GM12878 (cell line): ENCODE measurements around the gene SLC37A2. TPM values are rescaled to one million over a fixed set of nuclear protein-coding genes. Genes with fewer than 3 reads are reported as not detected.

Experiments
- ATAC-seq: fragments of 200-7000 bp; cut with Tn5 transposase; 3 replicates; pipeline ENCODE4 v1.9.1; 2020; ENCODE audit warnings: mild to moderate bottlenecking, moderate library complexity
- BruUV-seq: library from RNA; stranded (reverse); fragments of 400-500 nt; replicated peaks from 2 replicates; lab custom pipeline; 2021; lab: Mats Ljungman, UMichigan
- CTCF ChIA-PET: fragments of 300-600 bp; sonication (Branson Sonifier 250); formaldehyde crosslinking; extraction: SDS; loops from one replicate; lab custom pipeline; 2021; ENCODE audit warnings: inconsistent platforms; lab: Yijun Ruan, JAX
- POLR2A ChIA-PET: fragments of 350-600 bp; formaldehyde crosslinking; extraction: SDS; loops from one replicate; lab custom pipeline; 2021; ENCODE audit warnings: inconsistent platforms; lab: Charles Lee
- RAD21 ChIA-PET: fragments of 300-600 bp; sonication (Branson Sonifier 250); formaldehyde crosslinking; loops from one replicate; lab custom pipeline; 2023; ENCODE audit warnings: antibody characterized with exemption; ENCODE audit not compliant: unreplicated experiment; lab: Charles Lee
- SMC1A ChIA-PET: fragments of 300-600 bp; sonication (Branson Sonifier 250); formaldehyde crosslinking; loops from one replicate; lab custom pipeline; 2023; ENCODE audit not compliant: unreplicated experiment, uncharacterized antibody; lab: Charles Lee
- DNase-seq: peaks from one replicate; pipeline ENCODE4 v3.0.0-alpha.2; 2011; ENCODE audit warnings: low read depth, low spot score
- FAIRE-seq: peaks from 3 replicates; lab custom pipeline; 2011; peaks lifted over from hg19 to GRCh38; lab: Jason Lieb, UNC
- H2AFZ ChIP-seq: 2 replicates; pipeline ENCODE4 v1.6.0; 2011; ENCODE audit warnings: low read depth, low read length, control low read depth; ENCODE audit not compliant: control insufficient read depth
- H3K27ac ChIP-seq: 2 replicates; pipeline ENCODE4 v1.5.1; 2011; ENCODE audit warnings: control low read depth; ENCODE audit not compliant: control insufficient read depth, insufficient read depth
- H3K27me3 ChIP-seq, 2 experiments: replicated peaks in 1 of 2; 2 replicates each; pipeline versions ENCODE4 v1.6.0 to v1.6.1; 2011; ENCODE audit warnings: low read length in 1 of 2; ENCODE audit not compliant: control insufficient read depth in 2 of 2, insufficient read depth in 2 of 2
- H3K36me3 ChIP-seq, 2 experiments: 2 replicates each; pipeline ENCODE4 v1.5.1; 2011; ENCODE audit warnings: low read length in 1 of 2; ENCODE audit not compliant: control insufficient read depth in 2 of 2, insufficient read depth in 2 of 2
- H3K4me1 ChIP-seq: 2 replicates; pipeline ENCODE4 v1.6.1; 2011; ENCODE audit warnings: mild to moderate bottlenecking, low read length, moderate library complexity, mixed read lengths; ENCODE audit not compliant: control insufficient read depth, insufficient read depth
- H3K4me2 ChIP-seq: 2 replicates; pipeline ENCODE4 v1.6.0; 2011; ENCODE audit warnings: control low read depth; ENCODE audit not compliant: control insufficient read depth, insufficient read depth
- H3K4me3 ChIP-seq: fragments of 200-600 bp; sonication (generic); 2 replicates; pipeline ENCODE4 v1.5.1; 2016
- H3K79me2 ChIP-seq: 2 replicates; pipeline ENCODE4 v1.6.0; 2011; ENCODE audit warnings: low read length; ENCODE audit not compliant: control insufficient read depth, insufficient read depth
- H3K9ac ChIP-seq: 2 replicates; pipeline ENCODE4 v1.8.0; 2011; ENCODE audit warnings: low read length, control low read depth, mixed read lengths; ENCODE audit not compliant: control insufficient read depth, insufficient read depth
- H3K9me3 ChIP-seq: replicated peaks from 3 replicates; pipeline ENCODE4 v1.5.1; 2011; ENCODE audit warnings: mild to moderate bottlenecking, low read length; ENCODE audit not compliant: control insufficient read depth, insufficient read depth
- H4K20me1 ChIP-seq: 2 replicates; pipeline ENCODE4 v1.6.0; 2011; ENCODE audit not compliant: control insufficient read depth, insufficient read depth
- BCL3 ChIP-seq: IDR thresholded peaks from 2 replicates; pipeline ENCODE4 v1.6.1; 2011; ENCODE audit warnings: borderline replicate concordance, low read depth, mild to moderate bottlenecking, moderate library complexity, low read length; ENCODE audit not compliant: insufficient read depth, poor library complexity, severe bottlenecking
- E4F1 ChIP-seq: fragments of 450-650 bp; IDR thresholded peaks from 2 replicates; pipeline ENCODE4 v1.6.1; 2018; ENCODE audit warnings: borderline replicate concordance, mild to moderate bottlenecking; ENCODE audit not compliant: partially characterized antibody
- FOXK2 ChIP-seq: fragments of 450-650 bp; IDR thresholded peaks from 2 replicates; pipeline ENCODE4 v1.6.1; 2017; ENCODE audit warnings: mild to moderate bottlenecking, moderate library complexity
- GABPA ChIP-seq: IDR thresholded peaks from 2 replicates; pipeline ENCODE4 v1.6.1; 2014; ENCODE audit warnings: antibody characterized with exemption, low read depth, mild to moderate bottlenecking, inconsistent platforms
- KDM1A ChIP-seq: fragments of 200-600 bp; sonication (generic); IDR thresholded peaks from 2 replicates; pipeline ENCODE4 v1.6.1; 2016; ENCODE audit warnings: borderline replicate concordance
- MAX ChIP-seq: IDR thresholded peaks from 2 replicates; pipeline ENCODE4 v1.6.1; 2012; ENCODE audit warnings: low read depth, low read length, improper control_type of control experiment
- NFYA ChIP-seq: IDR thresholded peaks from 2 replicates; pipeline ENCODE4 v1.6.1; 2011; ENCODE audit warnings: low read depth, mild to moderate bottlenecking, low read length, improper control_type of control experiment, borderline replicate concordance
- NR2C1 ChIP-seq: fragments of 450-650 bp; IDR thresholded peaks from 2 replicates; pipeline ENCODE4 v1.6.1; 2017; ENCODE audit warnings: antibody characterized with exemption, mild to moderate bottlenecking, moderate library complexity
- TARDBP ChIP-seq: IDR thresholded peaks from 2 replicates; pipeline ENCODE4 v1.6.1; 2016; ENCODE audit warnings: borderline replicate concordance
- WGBS: methylation state at CpG from one replicate; pipeline ENCODE4 v1.1.6; 2016; ENCODE audit warnings: low lambda C conversion rate; ENCODE audit not compliant: insufficient replicate concordance, insufficient coverage; ENCODE audit errors: missing lambda C conversion rate; 5-methylcytosine and 5-hydroxymethylcytosine counted together
- in situ Hi-C: fragments of 300-500 bp; cut with MboI; formaldehyde crosslinking; loops from 9 replicates; pipeline ENCODE4 v1.14.3; 2018; ENCODE audit warnings: mixed read lengths
- intact Hi-C: fragments of 100-400 bp; cut with micrococcal nuclease; formaldehyde crosslinking; loops from one replicate; pipeline ENCODE4 v1.14.2; 2022; ENCODE audit not compliant: unreplicated experiment
- polyA plus RNA-seq, 11 experiments: library from polyadenylated mRNA; depleted of rRNA in 4 of 11; unstranded in 6 of 11; stranded (reverse) in 5 of 11; fragments of >200 nt; fragmentation: Nextera tagmentation in 4 of 11; fragmentation: Illumina TruSeq in 1 of 11; extraction: Ambion mirVana in 4 of 11; extraction: Trizol in 1 of 11; gene quantifications; 1 replicate in 1 of 11; 2 replicates in 10 of 11; pipeline versions ENCODE4 v1.2.1 to v1.2.3, GENCODE V29; 2011 to 2016; ENCODE audit warnings: inconsistent platforms in 2 of 11, missing spikeins in 2 of 11, low read depth in 1 of 11
- total RNA-seq, 4 experiments: library from RNA; depleted of rRNA in 3 of 4; stranded (reverse); fragments of >200 nt in 3 of 4; fragmentation: Illumina TruSeq in 1 of 4; extraction: Trizol in 1 of 4; gene quantifications; 2 replicates each; pipeline versions ENCODE4 v1.2.1 to v1.2.3, GENCODE V29; 2013 to 2021

SLC37A2 gene
- total and polyA plus RNA-seq, 10 of the 15 experiments (the other 5 are each of a cell fraction or from before 2014, with no cell fraction given) = 0.26 to 9.8 (median 2.0) TPM

GRCh38 chr11:125138966-125139365 is 75.9 kb downstream of the SLC37A2 start:
- intact Hi-C loops (no loop called here), in situ Hi-C loops (no loop called here)
- Histone ChIP-seq H3K4me3 (no peak overlapping the region), H3K27ac (no peak overlapping the region), H3K27me3 (0 out of 4 replicates have a peak, but pooled peaks cover 0 to 2% of the 10 kb centered on the region in 2 experiments), H3K36me3 (no peaks in the 10 kb centered on the region), H3K4me2 (no peak overlapping the region), H3K9me3 (no peaks in the 10 kb centered on the region), H4K20me1 (no peaks in the 10 kb centered on the region), H3K79me2 (no peaks in the 10 kb centered on the region), H3K4me1 (no peaks in the 10 kb centered on the region), H2AFZ (no peak overlapping the region), H3K9ac (no peak overlapping the region)
- ATAC-seq = no peak
- TF ChIP-seq E4F1 = no peak
- TF ChIP-seq GABPA = no peak
- no peak for TF ChIP-seq MAX
- TF ChIP-seq FOXK2 = no peak
- TF ChIP-seq KDM1A = no peak
- no peak for TF ChIP-seq NFYA
- TF ChIP-seq BCL3 = no peak
- TF ChIP-seq TARDBP = no peak
- TF ChIP-seq NR2C1 = no peak
- no peak for DNase-seq
- no peak for FAIRE-seq
- ChIA-PET RAD21 (interaction anchor here (1.2 to 4.2 kb wide), 2 partner anchors 27 to 179 kb away, joined by 3 to 32 read pairs; partner anchors contain the start of gene TMEM218), POLR2A (no interaction called here), SMC1A (interaction anchor here (4.2 kb wide), 1 partner anchor 48 kb away, joined by 46 read pairs; no protein-coding TSS in a partner anchor), CTCF (interaction anchor here (0.9 to 6.5 kb wide), 4 partner anchors 9 to 290 kb away, joined by 4 to 100 read pairs (median 30); partner anchors contain the start of gene TMEM218)
- no TSS peak for BruUV-seq
- 21% methylated on average over 8 of the region's 8 CpGs for WGBS
